Coronary artery (tissue), 2 donors: ENCODE data around the gene KRI1.
"Not testable (repeated sequence)": the region's sequence is repeated elsewhere in the genome, so short reads cannot be mapped to it uniquely, and the experiment has no call there.

Source experiments
- DNase-seq: peaks from one replicate; pipeline ENCODE4 v3.0.0-alpha.2; 2017; ENCODE audit warnings: low spot score
- H3K27ac ChIP-seq, 2 donors: fragments of 200-600 bp; sonication (generic); one replicate each; pipeline ENCODE4 v1.5.1; 2016 to 2019
- H3K4me3 ChIP-seq: fragments of 200-600 bp; sonication (generic); 2 replicates; pipeline ENCODE4 v1.5.1; 2016; ENCODE audit warnings: mild to moderate bottlenecking, moderate library complexity
- CTCF ChIP-seq: fragments of 200-600 bp; sonication (generic); IDR thresholded peaks from one replicate; pipeline ENCODE4 v1.5.1; 2019; ENCODE audit warnings: antibody characterized with exemption

Gene KRI1

GRCh38 chr19:10575011-10575716 lies 9.4 kb upstream of the KRI1 start:
- TF ChIP-seq CTCF = no peak
- no peak overlapping the region for H3K4me3 ChIP-seq

GRCh38 chr19:10574462-10574861 lies 8.7 kb upstream of the KRI1 start:
- no peak for TF ChIP-seq CTCF
- no peak for DNase-seq

More at GRCh38 chr19:10575011-10575716, 9.4 kb upstream of the KRI1 start:
- no peak for DNase-seq
- no peak overlapping the region for H3K27ac ChIP-seq

GRCh38 chr19:10573793-10574192 lies 8.0 kb upstream of the KRI1 start:
- not testable (repeated sequence) for H3K4me3 ChIP-seq, H3K27ac ChIP-seq, DNase-seq

More at GRCh38 chr19:10574462-10574861, 8.7 kb upstream of the KRI1 start:
- Histone ChIP-seq H3K4me3 (no peak overlapping the region), H3K27ac (no peak overlapping the region)

GRCh38 chr19:10568826-10569651 lies 3.2 kb upstream of the KRI1 start, which contains the start of gene CDKN2D:
CDKN2D (minus strand) TSS chr19:10568979; CDS start chr19:10568653, 326 bp downstream.
- Histone ChIP-seq H3K27ac (peak within 1 kb of the TSS; percentile 88 to 94), H3K4me3 (peak within 1 kb of the TSS; percentile 94)
- peak; percentile 100 for DNase-seq
- peak; percentile 36 for TF ChIP-seq CTCF

- DNase-seq = peak; percentile 80
- H3K27ac ChIP-seq = peak overlapping the region; percentile 88 to 94
- no peak for TF ChIP-seq CTCF
- peak overlapping the region; percentile 94 for H3K4me3 ChIP-seq
Measured at GRCh38 chr19:10568062-10568825, 2.4 kb upstream of the KRI1 start.

- Histone ChIP-seq H3K27ac (peak overlapping the region; percentile 88 to 94), H3K4me3 (peak overlapping the region; percentile 94)
- no peak for TF ChIP-seq CTCF
Measured at GRCh38 chr19:10567656-10568055, 1.8 kb upstream of the KRI1 start.

More at GRCh38 chr19:10567656-10568055, 1.8 kb upstream of the KRI1 start:
- no peak for DNase-seq
